ENCODE results near the gene PLEKHA3.
"Not testable (repeated sequence)": the region's sequence is repeated elsewhere in the genome, so short reads cannot be mapped to it uniquely, and the experiment has no call there.

The PLEKHA3 gene

GRCh38 chr2:178479275-178479616 is 1.0 kb upstream of the PLEKHA3 start:
- DNase-seq, result no peak

DNA sequence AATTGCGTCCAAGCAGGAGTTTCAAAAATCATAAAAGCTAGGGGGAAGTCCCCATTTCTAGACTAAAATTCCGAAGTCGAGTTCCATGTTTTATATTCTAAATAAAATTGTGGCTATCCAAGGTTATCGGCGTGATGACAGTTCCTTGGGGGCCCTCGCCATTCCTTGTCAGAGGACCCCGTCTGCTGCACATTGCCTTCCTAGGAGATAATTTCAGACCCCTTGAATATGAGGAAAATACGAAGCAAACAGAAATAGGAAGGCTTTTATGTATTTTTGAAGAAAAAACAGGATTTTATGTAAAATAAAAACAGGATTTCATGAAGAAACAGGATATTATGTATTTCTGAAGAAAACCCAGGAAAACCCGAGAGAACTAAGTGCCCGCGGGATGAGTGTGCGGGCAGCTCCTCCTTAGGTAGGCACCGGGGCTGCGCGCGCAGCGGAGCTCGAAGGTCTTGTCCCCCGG is 465 bp upstream of the PLEKHA3 start:
- DNase-seq, result no peak

- no peak for DNase-seq
Measured at GRCh38 chr2:178482437-178482836, 2.2 kb downstream of the PLEKHA3 start.

DNA sequence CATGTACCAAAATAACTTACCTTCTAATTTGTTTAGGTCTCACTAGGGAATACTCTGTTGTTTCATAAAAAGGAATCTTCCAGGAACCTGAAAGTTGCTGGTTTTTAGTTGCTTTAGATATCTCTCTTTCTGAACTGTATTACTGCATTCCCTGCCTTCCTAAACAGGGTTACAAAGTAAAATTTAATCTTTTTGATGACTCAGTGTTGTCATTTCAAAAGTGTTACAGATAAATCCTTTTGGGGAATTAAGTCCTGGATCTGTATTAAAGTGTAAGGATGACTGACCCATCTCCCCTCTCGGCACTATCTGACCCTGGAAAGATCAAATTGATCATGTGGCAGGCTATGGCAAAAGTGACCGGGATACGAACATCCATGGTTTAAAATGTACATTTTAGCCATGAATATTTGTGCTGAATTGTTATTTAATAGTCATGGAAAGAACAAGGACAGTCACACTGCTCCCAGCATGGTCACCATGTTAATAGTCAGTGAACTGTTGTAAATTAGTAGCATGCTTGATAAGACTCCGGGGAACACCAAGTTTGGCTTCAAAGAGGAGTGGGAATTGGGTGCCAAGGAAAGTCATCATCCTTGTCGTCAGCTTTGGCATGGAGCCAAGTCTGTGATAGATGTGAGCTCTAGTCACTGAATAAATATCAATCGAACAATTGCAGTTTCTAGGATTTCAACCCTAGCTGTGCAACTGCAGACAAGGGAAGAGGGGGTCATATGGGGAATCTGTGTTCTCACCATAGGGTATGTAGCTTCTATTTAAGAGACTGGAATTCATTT is 4.2 kb downstream of the PLEKHA3 start:
- DNase-seq, result no peak

DNA sequence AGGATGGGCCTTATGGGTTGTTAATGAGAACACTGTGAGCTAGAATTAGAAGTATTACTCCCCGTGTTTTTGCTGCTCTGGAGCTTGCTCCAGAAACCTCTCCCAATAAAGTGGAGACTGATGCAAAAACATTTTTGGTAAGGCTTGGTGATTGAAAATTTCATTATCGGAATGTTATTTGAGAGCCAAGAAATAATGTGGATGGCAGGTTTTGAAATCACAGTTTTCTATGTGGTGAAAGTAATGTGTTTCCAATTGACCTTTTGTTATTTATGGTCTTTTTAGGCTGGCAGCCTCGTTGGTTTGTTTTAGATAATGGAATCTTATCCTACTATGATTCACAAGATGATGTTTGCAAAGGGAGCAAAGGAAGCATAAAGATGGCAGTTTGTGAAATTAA is 5.1 kb downstream of the PLEKHA3 start:
- no peak for DNase-seq

DNA sequence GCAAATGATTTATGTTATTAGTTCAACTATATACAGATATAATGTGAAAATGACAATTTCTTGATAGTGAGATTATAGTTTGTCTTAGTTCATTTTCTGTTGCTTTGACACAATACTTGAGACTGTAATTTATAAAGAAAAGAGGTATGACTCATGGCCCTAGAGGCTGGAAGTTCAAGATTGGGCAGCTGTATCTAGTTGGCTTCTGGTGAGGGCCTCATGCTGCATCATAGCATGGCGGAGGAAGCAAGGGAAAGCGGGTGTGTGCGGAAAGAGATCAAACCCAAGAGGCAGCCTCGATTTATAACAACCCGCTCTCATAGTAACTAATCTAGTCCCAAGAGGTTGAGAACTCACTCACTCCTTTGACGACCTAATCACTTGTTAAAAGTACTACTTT is 11.4 kb downstream of the PLEKHA3 start:
- no peak for DNase-seq

- no peak for DNase-seq
Measured at GRCh38 chr2:178496049-178496448, 15.8 kb downstream of the PLEKHA3 start.

- no peak for DNase-seq
Measured at GRCh38 chr2:178498137-178498536, 17.9 kb downstream of the PLEKHA3 start.

DNA sequence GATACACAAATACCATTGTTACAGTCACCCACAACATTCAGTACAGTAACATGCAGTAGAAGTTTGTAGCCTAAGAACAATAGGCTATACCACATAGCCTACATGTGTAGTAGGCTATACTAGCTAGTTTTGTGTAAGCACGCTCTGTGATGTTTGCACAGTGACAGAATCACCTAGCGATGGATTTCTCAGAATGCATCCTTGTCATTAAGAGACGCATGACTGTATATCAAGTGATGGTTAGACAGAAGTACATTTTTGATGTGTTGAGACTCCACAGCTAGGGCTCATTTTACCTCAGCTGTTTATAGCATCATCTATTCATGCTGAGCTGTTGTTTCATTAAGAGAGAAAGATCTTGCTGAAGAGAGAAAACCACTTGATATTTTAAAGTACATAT is 19.4 kb downstream of the PLEKHA3 start:
- DNase-seq, result no peak

DNA sequence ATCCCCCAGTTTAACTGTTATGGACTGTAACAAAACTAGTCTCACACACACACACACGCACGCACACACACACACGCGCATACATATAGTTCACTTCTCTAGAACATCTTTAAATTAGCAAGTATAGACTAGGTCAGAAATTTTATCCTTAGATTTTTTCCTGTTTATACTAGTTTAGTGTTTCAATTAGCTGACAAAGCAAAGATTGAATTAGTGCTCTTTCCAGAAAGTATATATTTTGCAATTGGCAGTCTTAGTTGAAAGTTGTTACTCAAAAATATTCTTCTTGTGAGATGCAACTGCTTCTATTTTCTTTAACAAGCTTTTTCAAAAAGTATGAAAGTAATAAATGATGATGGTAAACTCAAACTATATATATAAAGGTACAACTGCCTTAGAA is 22.5 kb downstream of the PLEKHA3 start:
- DNase-seq, result no peak

- DNase-seq, result no peak
Measured at GRCh38 chr2:178506101-178506500, 25.8 kb downstream of the PLEKHA3 start.

- no peak for DNase-seq
Measured at GRCh38 chr2:178506524-178506923, 26.3 kb downstream of the PLEKHA3 start.

GRCh38 chr2:178506949-178507348 is 26.7 kb downstream of the PLEKHA3 start:
- no peak for DNase-seq

DNA sequence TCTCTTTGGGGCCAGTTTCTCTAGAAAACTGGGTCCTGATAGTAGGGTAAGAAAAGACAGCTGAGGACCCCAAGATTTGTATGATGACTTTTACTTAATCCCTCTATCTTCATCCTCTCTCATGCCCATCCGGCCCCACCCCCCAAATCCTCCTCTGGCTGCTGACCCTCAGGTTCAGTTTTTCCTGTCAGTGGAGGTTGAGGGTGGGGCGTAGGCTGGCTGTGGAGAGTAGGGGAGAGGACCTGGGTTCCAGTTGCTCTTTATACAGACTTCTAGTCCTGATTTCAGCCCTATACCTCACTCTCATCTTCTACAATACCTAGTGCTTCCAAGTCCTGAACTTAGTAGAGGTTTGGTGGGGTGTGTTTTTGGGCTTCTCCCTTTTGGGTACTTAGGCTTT is 28.4 kb downstream of the PLEKHA3 start:
- no peak for DNase-seq

- no peak for DNase-seq
Measured at GRCh38 chr2:178510384-178510783, 30.1 kb downstream of the PLEKHA3 start.

- DNase-seq, result no peak
Measured at GRCh38 chr2:178512484-178512883, 32.2 kb downstream of the PLEKHA3 start.

DNA sequence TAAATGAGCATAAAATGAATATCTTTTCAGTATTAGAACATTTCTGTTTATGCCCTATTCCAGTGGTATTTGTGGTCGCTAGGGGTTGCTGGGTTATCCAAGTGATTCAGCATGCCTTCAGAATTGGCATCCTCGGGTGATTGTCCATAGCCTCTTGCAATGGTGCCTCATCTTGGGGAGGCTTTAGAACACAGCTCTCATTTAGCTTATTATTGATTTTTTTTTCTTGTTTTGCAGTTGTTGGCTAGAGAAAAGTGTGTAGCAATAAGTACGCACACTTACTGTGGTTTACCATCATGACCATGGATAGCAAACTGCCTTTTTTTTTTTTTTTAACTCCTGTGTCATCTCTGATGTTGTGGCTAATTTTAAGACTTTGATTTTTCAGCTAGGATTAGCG is 33.6 kb downstream of the PLEKHA3 start:
- DNase-seq, result no peak

DNA sequence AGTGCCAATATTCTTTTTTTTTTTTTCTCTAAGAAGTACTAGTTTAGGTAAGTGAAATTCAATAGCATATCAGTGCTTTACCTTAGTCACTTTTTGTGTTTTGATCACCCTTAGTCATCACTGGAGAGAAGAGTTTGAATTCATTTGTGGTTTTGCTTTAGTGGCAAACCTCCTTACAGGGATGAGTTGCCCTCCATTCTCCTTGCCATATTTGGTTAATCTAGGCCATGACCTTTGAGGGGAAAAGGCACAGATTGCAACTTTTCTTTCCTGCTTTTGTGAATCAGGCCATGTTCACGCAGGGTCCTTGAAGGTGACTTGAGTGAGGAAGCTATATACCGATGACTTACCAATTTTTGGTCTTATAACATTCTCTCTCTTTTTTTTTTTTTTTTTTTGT is 34.4 kb downstream of the PLEKHA3 start:
- no peak for DNase-seq

- DNase-seq, result no peak
Measured at GRCh38 chr2:178517496-178517895, 37.2 kb downstream of the PLEKHA3 start.

DNA sequence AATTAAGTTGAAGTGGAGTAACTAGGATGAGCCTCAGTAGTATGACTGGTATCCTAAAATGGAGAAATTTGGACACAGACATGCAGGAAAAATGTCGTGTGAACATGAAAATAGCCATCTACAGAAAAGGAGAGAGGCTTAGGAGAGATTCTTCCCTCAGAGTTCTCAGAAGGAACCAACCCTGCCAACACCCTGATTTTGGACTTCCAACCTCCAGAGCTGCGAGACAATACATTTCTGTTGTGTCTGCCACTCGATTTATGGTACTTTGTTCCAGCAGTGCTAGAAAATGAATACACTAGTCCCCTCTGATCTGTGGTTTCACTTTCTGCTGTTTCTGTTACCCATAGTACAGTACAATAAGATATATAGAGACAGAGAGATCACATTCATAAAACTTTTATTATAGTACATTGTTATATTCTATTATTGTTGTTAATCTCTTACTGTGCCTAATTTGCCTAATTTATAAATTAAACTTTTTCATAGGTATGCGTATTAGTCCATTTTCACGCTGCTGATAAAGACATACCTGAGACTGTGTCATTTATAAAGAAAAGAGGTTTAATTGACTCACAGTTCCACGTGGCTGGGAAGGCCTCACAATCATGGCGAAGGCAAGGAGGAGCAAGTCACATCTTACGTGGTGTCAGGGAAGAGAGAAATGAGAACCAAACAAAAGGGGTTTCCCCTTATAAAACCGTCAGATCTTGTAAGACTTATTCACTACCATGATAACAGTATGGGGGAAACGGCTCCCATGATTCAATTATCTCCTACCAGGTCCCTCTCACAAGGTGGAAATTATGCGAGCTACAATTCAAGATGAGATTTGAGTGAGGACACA is 41.3 kb downstream of the PLEKHA3 start:
- no peak for DNase-seq

GRCh38 chr2:178522950-178523595 is 42.8 kb downstream of the PLEKHA3 start:
- DNase-seq, result peak; percentile 84

DNA sequence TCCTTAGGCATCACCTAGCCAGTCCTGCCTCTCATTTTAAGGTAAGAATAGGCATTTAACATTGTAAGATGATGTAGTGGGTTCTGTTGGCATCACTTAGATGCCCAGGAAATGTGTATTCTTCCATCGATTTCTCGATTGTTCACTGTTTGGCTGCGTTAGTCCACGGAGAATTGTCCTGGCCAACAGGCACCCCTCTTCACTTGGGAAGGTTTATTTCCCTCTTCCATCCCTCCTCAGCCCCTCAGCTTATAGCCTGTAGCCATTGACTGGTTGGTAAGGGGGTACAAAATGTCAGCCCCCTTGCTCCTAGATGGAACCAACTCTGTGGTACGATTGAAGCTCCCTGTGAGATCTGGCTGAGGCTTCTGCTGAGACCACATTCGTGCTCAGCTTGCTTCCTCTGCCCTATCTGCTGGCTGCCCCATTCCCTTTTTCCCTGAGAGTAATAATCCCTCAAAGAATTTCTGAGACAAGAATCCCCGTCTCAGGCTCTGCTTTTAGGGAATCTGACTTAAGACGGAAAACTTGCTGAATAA is 43.4 kb downstream of the PLEKHA3 start:
- no peak for DNase-seq

DNA sequence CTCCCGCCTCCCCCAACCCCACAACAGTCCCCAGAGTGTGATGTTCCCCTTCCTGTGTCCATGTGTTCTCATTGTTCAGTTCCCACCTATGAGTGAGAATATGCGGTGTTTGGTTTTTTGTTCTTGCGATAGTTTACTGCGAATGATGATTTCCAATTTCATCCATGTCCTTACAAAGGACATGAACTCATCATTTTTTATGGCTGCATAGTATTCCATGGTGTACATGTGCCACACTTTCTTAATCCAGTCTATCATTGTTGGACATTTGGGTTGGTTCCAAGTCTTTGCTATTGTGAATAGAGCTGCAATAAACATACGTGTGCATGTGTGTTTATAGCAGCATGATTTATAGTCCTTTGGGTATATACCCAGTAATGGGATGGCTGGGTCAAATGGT is 44.8 kb downstream of the PLEKHA3 start:
- not testable (repeated sequence) for DNase-seq
